ENCODE measurements around the gene ADAMTSL3. TPM values are rescaled to one million over a fixed set of nuclear protein-coding genes. Genes with fewer than 3 reads are reported as not detected.
A peak's percentile ranks its signal among the peaks of the same experiment; 100 is the strongest.

Gene ADAMTSL3
- total and polyA plus RNA-seq, 8 donors, result 0.54 to 19.2 (median 6.1) TPM

- intact Hi-C loops (cut with DNase I), result no loop called here
- 75 to 80% methylated on average over 6 of the region's 6 CpGs for WGBS, 2 donors
- FAIRE-seq (no peak), DNase-seq (no peak), ATAC-seq (no peak)
- H3K27ac ChIP-seq, result no peak overlapping the region
- no peaks in the 10 kb centered on the region for H3K27me3 ChIP-seq
- H3K4me1 ChIP-seq, result peaks cover 0 to 9% (median 4%) of the 10 kb centered on the region in 3 donors
- no peak overlapping the region for H3K4me3 ChIP-seq
- no peaks in the 10 kb centered on the region for H3K36me3 ChIP-seq
- no peak for TF ChIP-seq CTCF (IDR thresholded peaks at IDR 0.05)
- no peaks in the 10 kb centered on the region for H3K9me3 ChIP-seq
Observed at GRCh38 chr15:83842281-83842680, 188.4 kb downstream of the ADAMTSL3 start.

GRCh38 chr15:83843471-83843871 lies 189.5 kb downstream of the ADAMTSL3 start:
- intact Hi-C loops (cut with DNase I), result no loop called here
- Histone ChIP-seq H3K4me1 (peaks cover 0 to 4% (median 4%) of the 10 kb centered on the region in 3 donors), H3K9me3 (no peaks in the 10 kb centered on the region), H3K27me3 (no peaks in the 10 kb centered on the region), H3K27ac (no peak overlapping the region), H3K36me3 (no peaks in the 10 kb centered on the region), H3K4me3 (no peak overlapping the region)
- no peak for TF ChIP-seq CTCF (IDR thresholded peaks at IDR 0.05)
- ATAC-seq, result no peak
- no peak for FAIRE-seq
- WGBS, 2 donors, result 82 to 86% methylated on average over 3 of the region's 3 CpGs
- DNase-seq, result no peak

GRCh38 chr15:83844742-83845141 lies 190.8 kb downstream of the ADAMTSL3 start:
- H3K27ac ChIP-seq, result peak overlapping the region in 1 of 4 donors; percentile 5
- DNase-seq (no peak), ATAC-seq (no peak), FAIRE-seq (no peak)
- TF ChIP-seq CTCF (IDR thresholded peaks at IDR 0.05), result no peak
- 95 to 96% methylated on average over 7 of the region's 7 CpGs for WGBS, 2 donors
- no peaks in the 10 kb centered on the region for H3K9me3 ChIP-seq
- H3K4me1 ChIP-seq, result no peaks in the 10 kb centered on the region
- H3K4me3 ChIP-seq, result no peak overlapping the region
- H3K27me3 ChIP-seq, result no peaks in the 10 kb centered on the region
- intact Hi-C loops (cut with DNase I), result no loop called here
- H3K36me3 ChIP-seq, result no peaks in the 10 kb centered on the region

- intact Hi-C loops (cut with DNase I), result no loop called here
- DNase-seq (no peak), ATAC-seq (peak in 3 of 4 donors; percentile 44 to 67 (median 57)), FAIRE-seq (no peak)
- Histone ChIP-seq H3K27me3 (no peaks in the 10 kb centered on the region), H3K36me3 (no peaks in the 10 kb centered on the region), H3K27ac (peak overlapping the region in 1 of 4 donors; percentile 5), H3K4me3 (no peak overlapping the region), H3K9me3 (no peaks in the 10 kb centered on the region), H3K4me1 (no peaks in the 10 kb centered on the region)
- no peak for TF ChIP-seq CTCF (IDR thresholded peaks at IDR 0.05)
- WGBS, 2 donors, result 56 to 75% methylated on average over 2 of the region's 2 CpGs
Observed at GRCh38 chr15:83845230-83845629, 191.3 kb downstream of the ADAMTSL3 start.

- Histone ChIP-seq H3K4me1 (no peaks in the 10 kb centered on the region), H3K36me3 (no peaks in the 10 kb centered on the region), H3K9me3 (no peaks in the 10 kb centered on the region), H3K27me3 (no peaks in the 10 kb centered on the region), H3K27ac (no peak overlapping the region), H3K4me3 (no peak overlapping the region)
- DNase-seq, result no peak
- TF ChIP-seq CTCF (IDR thresholded peaks at IDR 0.05), result no peak
- no peak for FAIRE-seq
- intact Hi-C loops (cut with DNase I), result no loop called here
- ATAC-seq, result peak in 2 of 4 donors; percentile 13 to 45
- WGBS, 2 donors, result 83% methylated on average over 3 of the region's 3 CpGs
Observed at GRCh38 chr15:83846847-83847246, 192.9 kb downstream of the ADAMTSL3 start.
